ENCODE data around the gene PTPRN. TPM values are rescaled to one million over a fixed set of nuclear protein-coding genes. Genes with fewer than 3 reads are reported as not detected.

Gene PTPRN
- total and polyA plus RNA-seq, 2 donors (not counting 3 experiments of a cell fraction or from before 2014, with no cell fraction given): not detected

- no peaks in the 10 kb centered on the region for H4K20me1 ChIP-seq (replicated peaks; ENCODE audit: control insufficient read depth, extremely low read depth, insufficient read depth, low read length)
- dilution Hi-C loops (cut with MboI; ENCODE audit: extremely low pct_ligation_motif_present, low sequenced_read_pairs): no loop called here
- H3K9ac ChIP-seq (replicated peaks; ENCODE audit: extremely low read depth, insufficient read depth, low read length): no peak overlapping the region
- ChIA-PET POLR2A (no interaction called here), CTCF (interaction anchor here (1.2 to 1.8 kb wide), 2 partner anchors 9 to 25 kb away, joined by 3 to 8 read pairs; partner anchors contain the start of gene DNAJB2)
- H3K27me3 ChIP-seq (ENCODE audit: control insufficient read depth in 2 of 2, insufficient read depth in 2 of 2, low read length in 2 of 2): peaks cover 14 to 21% of the 10 kb centered on the region in 2 experiments
- no peak overlapping the region for H2AFZ ChIP-seq (ENCODE audit: low read depth, low read length)
- no peaks in the 10 kb centered on the region for H3K9me1 ChIP-seq (replicated peaks; ENCODE audit: control insufficient read depth, extremely low read depth, insufficient read depth, low read length)
- H3K79me2 ChIP-seq (ENCODE audit: control insufficient read depth, insufficient read depth, low read length): no peaks in the 10 kb centered on the region
- H3K9me3 ChIP-seq (replicated peaks; ENCODE audit: control insufficient read depth, insufficient read depth, low read length): no peaks in the 10 kb centered on the region
- no peak overlapping the region for H3K4me3 ChIP-seq (replicated peaks in 1 of 3; ENCODE audit: insufficient read depth in 1 of 3, low read depth in 1 of 3, low read length in 3 of 3)
- no peak overlapping the region for H3K27ac ChIP-seq (ENCODE audit: insufficient read depth, low read depth, low read length)
- no TSS peak for BruUV-seq (replicated peaks)
- no peak overlapping the region for H3K4me2 ChIP-seq (ENCODE audit: insufficient read depth, low read length)
- TF ChIP-seq POLR2A (IDR thresholded peaks at IDR 0.05; ENCODE audit: low read depth, low read length) (no peak), MAX (IDR thresholded peaks at IDR 0.05; ENCODE audit: insufficient read depth, insufficient read length) (no peak), GATA2 (IDR thresholded peaks at IDR 0.05; ENCODE audit: insufficient read depth, insufficient read length, low read depth, low read length) (no peak), POLR2AphosphoS5 (IDR thresholded peaks at IDR 0.05; ENCODE audit: insufficient read depth, low read depth, low read length) (no peak), MYC (IDR thresholded peaks at IDR 0.05; ENCODE audit: low read depth, low read length) (no peak), JUN (IDR thresholded peaks at IDR 0.05; ENCODE audit: borderline replicate concordance, insufficient read depth, insufficient read length, low read depth) (no peak), EZH2 (IDR thresholded peaks at IDR 0.05; ENCODE audit: borderline replicate concordance, low read depth, low read length, severe bottlenecking) (no peak)
- intact Hi-C loops (cut with micrococcal nuclease): no loop called here
- DNase-seq (ENCODE audit: low read depth, low spot score) (no peak), FAIRE-seq (no peak)
- H3K36me3 ChIP-seq (ENCODE audit: control insufficient read depth in 2 of 2, extremely low read depth in 1 of 2, insufficient read depth in 2 of 2, low read length in 2 of 2): no peaks in the 10 kb centered on the region
- H3K4me1 ChIP-seq (ENCODE audit: control insufficient read depth, extremely low read depth, insufficient read depth, low read length): no peaks in the 10 kb centered on the region
These were observed 5.0 kb downstream of the PTPRN start for GRCh38 chr2:219304223-219304622.

GRCh38 chr2:219302412-219302968 lies 6.7 kb downstream of the PTPRN start:
- Histone ChIP-seq H3K9ac (replicated peaks; ENCODE audit: extremely low read depth, insufficient read depth, low read length) (no peak overlapping the region), H3K79me2 (ENCODE audit: control insufficient read depth, insufficient read depth, low read length) (no peaks in the 10 kb centered on the region), H3K4me1 (ENCODE audit: control insufficient read depth, extremely low read depth, insufficient read depth, low read length) (no peaks in the 10 kb centered on the region), H3K4me3 (replicated peaks in 1 of 3; ENCODE audit: insufficient read depth in 1 of 3, low read depth in 1 of 3, low read length in 3 of 3) (no peak overlapping the region), H3K27ac (ENCODE audit: insufficient read depth, low read depth, low read length) (no peak overlapping the region), H4K20me1 (replicated peaks; ENCODE audit: control insufficient read depth, extremely low read depth, insufficient read depth, low read length) (no peaks in the 10 kb centered on the region), H3K27me3 (ENCODE audit: control insufficient read depth in 2 of 2, insufficient read depth in 2 of 2, low read length in 2 of 2) (peaks cover 7 to 15% of the 10 kb centered on the region in 2 experiments), H2AFZ (ENCODE audit: low read depth, low read length) (no peak overlapping the region), H3K9me1 (replicated peaks; ENCODE audit: control insufficient read depth, extremely low read depth, insufficient read depth, low read length) (no peaks in the 10 kb centered on the region), H3K9me3 (replicated peaks; ENCODE audit: control insufficient read depth, insufficient read depth, low read length) (no peaks in the 10 kb centered on the region), H3K4me2 (ENCODE audit: insufficient read depth, low read length) (no peak overlapping the region), H3K36me3 (ENCODE audit: control insufficient read depth in 2 of 2, extremely low read depth in 1 of 2, insufficient read depth in 2 of 2, low read length in 2 of 2) (no peaks in the 10 kb centered on the region)
- BruUV-seq (replicated peaks): no TSS peak
- DNase-seq (ENCODE audit: low read depth, low spot score) (no peak), FAIRE-seq (no peak)
- TF ChIP-seq EZH2 (IDR thresholded peaks at IDR 0.05; ENCODE audit: borderline replicate concordance, low read depth, low read length, severe bottlenecking): no peak
- no peak for TF ChIP-seq MAX (IDR thresholded peaks at IDR 0.05; ENCODE audit: insufficient read depth, insufficient read length)
- no peak for TF ChIP-seq POLR2AphosphoS5 (IDR thresholded peaks at IDR 0.05; ENCODE audit: insufficient read depth, low read depth, low read length)
- TF ChIP-seq POLR2A (IDR thresholded peaks at IDR 0.05; ENCODE audit: low read depth, low read length): no peak
- TF ChIP-seq MYC (IDR thresholded peaks at IDR 0.05; ENCODE audit: low read depth, low read length): no peak
- no peak for TF ChIP-seq JUN (IDR thresholded peaks at IDR 0.05; ENCODE audit: borderline replicate concordance, insufficient read depth, insufficient read length, low read depth)
- no peak for TF ChIP-seq FOS (IDR thresholded peaks at IDR 0.05; ENCODE audit: borderline replicate concordance, insufficient read depth, low read length)
- no peak for TF ChIP-seq CTCF (IDR thresholded peaks at IDR 0.05; ENCODE audit: extremely low read depth in 1 of 2, insufficient read depth in 1 of 2, low read depth in 1 of 2, low read length in 2 of 2)
- TF ChIP-seq GATA2 (IDR thresholded peaks at IDR 0.05; ENCODE audit: insufficient read depth, insufficient read length, low read depth, low read length): no peak
- dilution Hi-C loops (cut with MboI; ENCODE audit: extremely low pct_ligation_motif_present, low sequenced_read_pairs) (no loop called here), intact Hi-C loops (cut with micrococcal nuclease) (no loop called here)
- ChIA-PET CTCF (interaction anchor here (1.0 to 1.8 kb wide), 4 partner anchors 8 to 273 kb away, joined by 3 to 8 read pairs (median 4); no protein-coding TSS in a partner anchor), POLR2A (no interaction called here)

Data from endothelial cell of umbilical vein (primary cell).